Brain microvascular endothelial cell (primary cell): ENCODE data around the gene USP13.

Source experiments
- DNase-seq: peaks from one replicate; pipeline ENCODE4 v3.0.0-alpha.2; 2020
- H3K27ac ChIP-seq: fragments of 250-450 bp; sonication (Bioruptor Pico); 2 replicates; pipeline ENCODE4 v1.5.1; 2020; ENCODE audit warnings: mild to moderate bottlenecking, moderate library complexity
- H3K27me3 ChIP-seq: fragments of 250-450 bp; sonication (Bioruptor Pico); replicated peaks from 2 replicates; pipeline ENCODE4 v1.5.1; 2020; ENCODE audit warnings: mild to moderate bottlenecking
- H3K36me3 ChIP-seq: fragments of 250-450 bp; sonication (Bioruptor Pico); replicated peaks from 2 replicates; pipeline ENCODE4 v1.5.1; 2020; ENCODE audit warnings: mild to moderate bottlenecking
- H3K4me3 ChIP-seq: 2 replicates; pipeline ENCODE4 v1.5.1; 2011; ENCODE audit warnings: low read depth, mild to moderate bottlenecking, control low read depth, low read length, moderate library complexity
- in situ Hi-C: cut with HindIII; loops from 2 replicates; pipeline ENCODE4 v1.10.0; 2017; ENCODE audit warnings: low sequenced_read_pairs, low pct_ligation_motif_present
- TF ChIP-seq, protein P1 (sequence below): IDR thresholded peaks from 2 replicates; pipeline ENCODE4 v1.5.1; 2011; ENCODE audit warnings: low read depth, mild to moderate bottlenecking, moderate library complexity, low read length, control low read depth, inconsistent platforms; ENCODE audit errors: missing control alignments

The USP13 gene

DNA sequence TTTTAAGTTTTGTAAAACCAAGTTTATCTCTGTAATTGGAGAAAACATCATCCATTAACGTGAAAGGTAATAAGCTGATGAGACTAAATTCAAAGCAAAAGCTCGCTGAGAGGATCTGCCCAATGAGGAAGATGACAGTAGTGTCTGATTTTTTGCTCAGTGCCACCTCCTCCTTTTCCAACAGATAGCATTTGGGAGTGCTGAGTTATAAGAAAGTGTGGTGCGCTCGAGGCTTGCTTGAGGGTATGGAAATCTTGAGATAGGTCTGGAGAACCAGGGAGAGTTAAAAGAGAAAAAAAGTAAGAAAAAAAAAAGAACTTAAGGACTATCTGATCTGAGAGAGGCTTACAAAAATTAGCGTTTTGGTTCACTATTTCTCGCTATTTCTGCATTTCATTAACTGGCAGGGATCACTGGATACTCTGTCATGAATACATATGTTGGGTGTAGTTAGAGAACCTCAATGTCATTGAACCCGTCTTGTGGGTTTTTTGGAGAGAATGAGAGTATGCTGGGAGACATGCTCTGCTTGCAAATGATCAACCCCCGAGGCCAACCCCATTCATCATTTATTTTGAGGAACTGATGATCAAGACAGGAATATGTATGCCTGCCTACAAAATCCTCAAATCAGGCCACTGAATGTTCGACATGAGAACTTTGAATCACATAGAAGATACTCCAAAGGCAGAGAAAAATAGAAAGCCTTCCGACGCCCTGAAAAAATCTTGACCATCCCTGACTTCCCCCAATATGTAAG, 973 bp upstream of the USP13 start:
- no peaks in the 10 kb centered on the region for H3K27me3 ChIP-seq
- in situ Hi-C loops, result no loop called here
- DNase-seq, result no peak
- H3K27ac ChIP-seq, result peak overlapping the region; percentile 79
- TF ChIP-seq, protein P1, sequence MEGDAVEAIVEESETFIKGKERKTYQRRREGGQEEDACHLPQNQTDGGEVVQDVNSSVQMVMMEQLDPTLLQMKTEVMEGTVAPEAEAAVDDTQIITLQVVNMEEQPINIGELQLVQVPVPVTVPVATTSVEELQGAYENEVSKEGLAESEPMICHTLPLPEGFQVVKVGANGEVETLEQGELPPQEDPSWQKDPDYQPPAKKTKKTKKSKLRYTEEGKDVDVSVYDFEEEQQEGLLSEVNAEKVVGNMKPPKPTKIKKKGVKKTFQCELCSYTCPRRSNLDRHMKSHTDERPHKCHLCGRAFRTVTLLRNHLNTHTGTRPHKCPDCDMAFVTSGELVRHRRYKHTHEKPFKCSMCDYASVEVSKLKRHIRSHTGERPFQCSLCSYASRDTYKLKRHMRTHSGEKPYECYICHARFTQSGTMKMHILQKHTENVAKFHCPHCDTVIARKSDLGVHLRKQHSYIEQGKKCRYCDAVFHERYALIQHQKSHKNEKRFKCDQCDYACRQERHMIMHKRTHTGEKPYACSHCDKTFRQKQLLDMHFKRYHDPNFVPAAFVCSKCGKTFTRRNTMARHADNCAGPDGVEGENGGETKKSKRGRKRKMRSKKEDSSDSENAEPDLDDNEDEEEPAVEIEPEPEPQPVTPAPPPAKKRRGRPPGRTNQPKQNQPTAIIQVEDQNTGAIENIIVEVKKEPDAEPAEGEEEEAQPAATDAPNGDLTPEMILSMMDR, result no peak
- peak overlapping the region; percentile 85 for H3K4me3 ChIP-seq
- H3K36me3 ChIP-seq, result no peaks in the 10 kb centered on the region

GRCh38 chr3:179653096-179653797, 407 bp downstream of the USP13 start:
- Histone ChIP-seq H3K27me3 (no peaks in the 10 kb centered on the region), H3K4me3 (peak overlapping the region; percentile 85), H3K27ac (peak overlapping the region; percentile 79), H3K36me3 (no peaks in the 10 kb centered on the region)
- TF ChIP-seq, protein P1, result no peak
- in situ Hi-C loops, result no loop called here
- peak; percentile 75 for DNase-seq

DNA sequence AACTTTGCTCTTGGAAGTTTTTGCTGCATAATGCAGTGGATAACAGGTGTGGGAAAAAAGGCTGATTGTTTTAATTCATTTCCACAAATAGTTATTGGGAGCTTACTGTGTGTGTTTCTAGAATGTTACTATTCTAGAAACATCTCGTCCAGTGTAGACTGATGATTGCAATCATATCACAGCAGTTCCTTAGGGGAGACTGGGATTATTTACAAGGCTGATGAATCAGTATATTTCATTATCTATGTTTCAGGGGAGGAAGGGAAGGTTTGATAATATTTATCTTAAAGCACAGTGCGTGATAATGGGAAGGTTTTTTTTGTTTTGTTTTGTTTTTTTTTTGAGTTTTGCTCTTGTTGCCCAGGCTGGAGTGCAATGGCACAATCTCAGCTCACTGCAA, 2.4 kb downstream of the USP13 start:
- no peak for DNase-seq
- Histone ChIP-seq H3K27ac (no peak overlapping the region), H3K27me3 (no peaks in the 10 kb centered on the region), H3K4me3 (no peak overlapping the region), H3K36me3 (no peaks in the 10 kb centered on the region)
- in situ Hi-C loops, result no loop called here
- TF ChIP-seq, protein P1, result no peak

GRCh38 chr3:179658606-179659005, 5.8 kb downstream of the USP13 start:
- in situ Hi-C loops, result no loop called here
- no peak for DNase-seq

GRCh38 chr3:179660872-179661271, 8.0 kb downstream of the USP13 start:
- DNase-seq, result no peak
- TF ChIP-seq, protein P1, result no peak
- H3K36me3 ChIP-seq, result no peaks in the 10 kb centered on the region
- no peak overlapping the region for H3K4me3 ChIP-seq
- in situ Hi-C loops, result no loop called here
- H3K27ac ChIP-seq, result no peak overlapping the region
- H3K27me3 ChIP-seq, result no peaks in the 10 kb centered on the region

More at GRCh38 chr3:179658606-179659005, 5.8 kb downstream of the USP13 start:
- Histone ChIP-seq H3K4me3 (no peak overlapping the region), H3K36me3 (no peaks in the 10 kb centered on the region), H3K27ac (no peak overlapping the region), H3K27me3 (no peaks in the 10 kb centered on the region)
- TF ChIP-seq, protein P1, result no peak
